Chondrocyte (in vitro differentiated cells): ENCODE measurements around the gene TSEN15. TPM values are rescaled to one million over a fixed set of nuclear protein-coding genes. Genes with fewer than 3 reads are reported as not detected.
"Not testable (repeated sequence)": the region's sequence is repeated elsewhere in the genome, so short reads cannot be mapped to it uniquely, and the experiment has no call there.

Experiments used
- DNase-seq: peaks from one replicate; pipeline ENCODE4 v3.0.0; 2021; ENCODE audit warnings: mixed read lengths, low spot score
- H3K27ac Mint-ChIP-seq: one replicate; pipeline ENCODE4 v1.8.0; 2021; ENCODE audit warnings: mild to moderate bottlenecking, moderate library complexity, mixed read lengths; ENCODE audit not compliant: unreplicated experiment
- H3K27me3 Mint-ChIP-seq: 2 replicates; pipeline ENCODE4 v1.8.0; 2021; ENCODE audit warnings: low read depth, mixed read lengths
- H3K36me3 Mint-ChIP-seq: 2 replicates; pipeline ENCODE4 v1.8.0; 2021; ENCODE audit warnings: low read depth, mixed read lengths
- H3K4me1 Mint-ChIP-seq: 2 replicates; pipeline ENCODE4 v1.8.0; 2021; ENCODE audit warnings: low read depth, mild to moderate bottlenecking, mixed read lengths
- H3K4me3 Mint-ChIP-seq: one replicate; pipeline ENCODE4 v1.8.0; 2021; ENCODE audit warnings: mild to moderate bottlenecking, moderate library complexity, mixed read lengths; ENCODE audit not compliant: unreplicated experiment
- H3K9me3 Mint-ChIP-seq: 2 replicates; pipeline ENCODE4 v1.8.0; 2021; ENCODE audit warnings: low read depth, mixed read lengths
- total RNA-seq: library from RNA; stranded (reverse); gene quantifications from 3 replicates; pipeline ENCODE4 v1.2.1, GENCODE V29; 2021
- TF ChIP-seq, protein P1 (sequence below): fragments of 200-600 bp; sonication (generic); IDR thresholded peaks from 2 replicates; pipeline ENCODE4 v1.5.0; 2021; ENCODE audit warnings: antibody characterized with exemption, mild to moderate bottlenecking, moderate library complexity

The TSEN15 gene
- total RNA-seq, 1 donor from 2014 or later: 40.6 TPM

DNA sequence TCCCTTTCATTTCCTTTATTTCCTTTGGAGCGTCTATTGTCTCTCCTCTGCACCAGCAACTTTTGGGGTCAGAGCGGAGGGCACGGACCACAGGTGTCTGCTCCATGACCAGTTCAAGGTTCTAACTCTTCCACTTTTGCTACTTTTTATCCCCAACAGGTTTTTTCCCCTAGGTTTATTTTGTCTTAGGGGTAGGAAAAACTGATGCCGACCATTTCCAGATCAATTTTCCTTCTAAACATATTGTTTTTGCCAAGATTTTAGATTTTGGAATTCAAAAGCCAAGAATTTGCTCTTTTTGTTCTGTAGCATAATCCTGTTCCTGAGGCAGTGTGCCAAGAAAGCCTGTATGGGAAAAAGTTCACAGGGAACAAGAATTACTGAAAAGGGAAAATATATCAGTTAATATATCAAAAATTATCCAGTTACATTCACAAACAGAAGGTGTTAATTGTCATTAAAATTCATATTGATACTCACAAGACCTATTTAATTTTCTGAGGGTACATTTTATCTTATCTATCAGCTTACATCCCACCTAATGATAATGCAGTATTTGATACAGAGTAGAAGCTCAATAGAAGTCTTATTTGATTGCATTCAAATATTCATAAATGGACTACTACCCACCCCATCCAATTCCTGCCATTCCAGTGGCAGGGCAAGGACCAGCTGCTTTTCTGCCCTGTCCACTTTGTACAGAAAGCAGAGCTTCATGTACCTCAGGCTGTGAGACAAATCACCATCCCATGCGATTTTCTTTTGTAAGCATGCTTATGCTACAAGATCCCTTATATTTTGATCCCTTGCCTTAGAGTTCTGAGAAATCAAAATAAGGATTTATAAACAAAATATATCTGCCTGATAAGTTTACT is 31.2 kb downstream of the TSEN15 start:
- TF ChIP-seq, protein P1, sequence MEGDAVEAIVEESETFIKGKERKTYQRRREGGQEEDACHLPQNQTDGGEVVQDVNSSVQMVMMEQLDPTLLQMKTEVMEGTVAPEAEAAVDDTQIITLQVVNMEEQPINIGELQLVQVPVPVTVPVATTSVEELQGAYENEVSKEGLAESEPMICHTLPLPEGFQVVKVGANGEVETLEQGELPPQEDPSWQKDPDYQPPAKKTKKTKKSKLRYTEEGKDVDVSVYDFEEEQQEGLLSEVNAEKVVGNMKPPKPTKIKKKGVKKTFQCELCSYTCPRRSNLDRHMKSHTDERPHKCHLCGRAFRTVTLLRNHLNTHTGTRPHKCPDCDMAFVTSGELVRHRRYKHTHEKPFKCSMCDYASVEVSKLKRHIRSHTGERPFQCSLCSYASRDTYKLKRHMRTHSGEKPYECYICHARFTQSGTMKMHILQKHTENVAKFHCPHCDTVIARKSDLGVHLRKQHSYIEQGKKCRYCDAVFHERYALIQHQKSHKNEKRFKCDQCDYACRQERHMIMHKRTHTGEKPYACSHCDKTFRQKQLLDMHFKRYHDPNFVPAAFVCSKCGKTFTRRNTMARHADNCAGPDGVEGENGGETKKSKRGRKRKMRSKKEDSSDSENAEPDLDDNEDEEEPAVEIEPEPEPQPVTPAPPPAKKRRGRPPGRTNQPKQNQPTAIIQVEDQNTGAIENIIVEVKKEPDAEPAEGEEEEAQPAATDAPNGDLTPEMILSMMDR: no peak
- Mint-ChIP-seq H3K9me3 (peaks cover 9% of the 10 kb centered on the region), H3K27me3 (no peaks in the 10 kb centered on the region), H3K4me1 (peaks cover 18% of the 10 kb centered on the region), H3K4me3 (no peak overlapping the region), H3K27ac (no peak overlapping the region), H3K36me3 (peaks cover 10% of the 10 kb centered on the region)
- DNase-seq: no peak

DNA sequence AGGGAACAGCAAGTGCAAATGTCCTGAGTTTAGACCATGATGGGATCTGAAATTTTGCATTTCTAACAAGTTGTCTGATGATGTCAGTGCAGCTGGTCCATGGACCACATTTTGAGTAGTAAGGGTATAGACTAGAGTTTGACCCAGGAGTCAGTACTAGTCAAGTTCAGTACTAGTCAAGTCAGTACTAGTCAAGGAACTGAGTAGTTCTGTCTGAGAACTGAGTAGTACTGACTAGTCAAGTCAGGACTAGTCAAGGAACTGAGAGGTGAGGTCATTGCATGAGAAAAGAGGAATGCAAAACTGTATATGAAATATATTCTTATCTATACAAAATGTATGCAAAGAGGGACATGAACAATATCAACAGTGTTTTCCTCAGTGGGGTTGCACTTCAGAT is 34.1 kb downstream of the TSEN15 start:
- Mint-ChIP-seq H3K27ac (no peak overlapping the region), H3K4me1 (peaks cover 9% of the 10 kb centered on the region), H3K27me3 (no peaks in the 10 kb centered on the region), H3K36me3 (peaks cover 12% of the 10 kb centered on the region), H3K9me3 (peaks cover 9% of the 10 kb centered on the region), H3K4me3 (no peak overlapping the region)
- TF ChIP-seq, protein P1: no peak
- DNase-seq: no peak

DNA sequence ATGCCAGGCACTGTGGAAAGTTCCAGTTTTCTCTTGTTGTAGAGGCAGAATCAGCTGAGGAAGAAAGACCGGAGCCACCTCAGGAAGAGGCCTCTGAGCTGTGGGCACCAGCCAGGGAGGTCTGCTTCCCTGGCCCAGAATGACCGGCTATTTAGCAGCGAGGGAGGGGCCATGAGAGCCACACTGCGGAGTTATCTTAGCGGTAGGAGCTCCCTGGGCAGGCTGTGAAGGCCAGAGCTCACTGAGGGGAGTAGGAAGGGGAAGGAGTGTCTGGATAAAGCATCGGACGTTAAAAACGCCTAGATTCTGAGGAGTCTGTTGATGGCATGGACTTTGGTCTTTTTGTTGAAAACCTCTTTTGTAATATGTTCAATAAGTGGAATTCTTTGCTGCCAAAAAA is 36.5 kb downstream of the TSEN15 start:
- Mint-ChIP-seq H3K27ac (no peak overlapping the region), H3K27me3 (no peaks in the 10 kb centered on the region), H3K4me1 (peaks cover under 1% of the 10 kb centered on the region), H3K36me3 (peaks cover 10% of the 10 kb centered on the region), H3K9me3 (peaks cover 9% of the 10 kb centered on the region), H3K4me3 (no peak overlapping the region)
- DNase-seq: no peak
- TF ChIP-seq, protein P1: no peak

- H3K4me1 Mint-ChIP-seq: no peaks in the 10 kb centered on the region
- no peak overlapping the region for H3K4me3 Mint-ChIP-seq
- no peaks in the 10 kb centered on the region for H3K9me3 Mint-ChIP-seq
- H3K36me3 Mint-ChIP-seq: peaks cover 4% of the 10 kb centered on the region
- no peaks in the 10 kb centered on the region for H3K27me3 Mint-ChIP-seq
- no peak overlapping the region for H3K27ac Mint-ChIP-seq
- no peak for DNase-seq
- TF ChIP-seq, protein P1: no peak
Measured at GRCh38 chr1:184093071-184093470, 41.5 kb downstream of the TSEN15 start.

DNA sequence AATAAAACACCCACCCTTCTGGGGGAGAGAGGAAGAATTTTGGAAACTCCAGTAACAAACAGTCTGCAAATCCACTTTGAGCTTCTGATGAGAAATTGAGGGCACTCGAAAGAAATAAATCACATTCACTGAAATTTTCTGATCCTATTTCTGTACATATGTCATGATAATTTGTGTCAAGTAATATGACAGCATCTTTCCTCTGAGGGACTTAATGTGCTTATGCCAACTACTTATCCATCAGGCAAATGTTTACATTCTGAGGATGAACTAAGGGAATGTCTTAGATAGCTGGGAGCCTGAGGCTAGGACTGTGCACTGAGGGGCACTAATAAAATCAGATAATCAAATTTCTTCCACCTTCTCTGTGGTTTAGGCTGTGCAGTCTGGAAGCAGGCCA is 44.5 kb downstream of the TSEN15 start:
- TF ChIP-seq, protein P1: no peak
- H3K36me3 Mint-ChIP-seq: peaks cover 8% of the 10 kb centered on the region
- H3K27me3 Mint-ChIP-seq: no peaks in the 10 kb centered on the region
- H3K4me1 Mint-ChIP-seq: no peaks in the 10 kb centered on the region
- no peak overlapping the region for H3K4me3 Mint-ChIP-seq
- H3K27ac Mint-ChIP-seq: no peak overlapping the region
- DNase-seq: no peak
- H3K9me3 Mint-ChIP-seq: no peaks in the 10 kb centered on the region

GRCh38 chr1:184096580-184096979 is 45.0 kb downstream of the TSEN15 start:
- H3K4me3 Mint-ChIP-seq, H3K27ac Mint-ChIP-seq, H3K36me3 Mint-ChIP-seq, DNase-seq, H3K4me1 Mint-ChIP-seq, H3K27me3 Mint-ChIP-seq, H3K9me3 Mint-ChIP-seq: not testable (repeated sequence)
